Measurements from ENCODE around the gene B4GALT6. TPM values are rescaled to one million over a fixed set of nuclear protein-coding genes. Genes with fewer than 3 reads are reported as not detected.

B4GALT6 gene
- total RNA-seq, 1 experiment from 2014 or later, result 22.4 TPM

DNA sequence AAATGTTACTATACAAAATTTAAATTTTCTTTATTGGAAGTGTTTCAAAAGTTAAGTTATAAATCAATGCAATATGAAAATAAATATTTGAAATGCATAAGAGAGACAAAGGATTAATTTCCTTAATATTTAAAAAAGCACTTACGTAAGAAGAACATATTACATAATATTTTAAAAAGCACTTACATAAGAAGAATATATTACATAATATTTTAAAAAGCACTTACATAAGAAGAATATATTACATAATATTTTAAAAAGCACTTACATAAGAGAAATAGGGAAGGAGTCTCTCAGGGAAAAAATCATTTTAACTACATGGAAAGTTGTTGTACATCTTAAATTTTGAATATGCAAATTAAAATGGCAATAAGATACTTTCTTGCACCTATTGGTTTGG lies 17.4 kb upstream of the B4GALT6 start:
- Mint-ChIP-seq H3K36me3 (ENCODE audit: insufficient read depth, unreplicated experiment) (no peaks in the 10 kb centered on the region), H3K4me1 (ENCODE audit: low read depth, unreplicated experiment) (no peaks in the 10 kb centered on the region), H3K27me3 (ENCODE audit: insufficient read depth, unreplicated experiment) (no peaks in the 10 kb centered on the region), H3K27ac (ENCODE audit: unreplicated experiment) (no peak overlapping the region), H3K4me3 (ENCODE audit: unreplicated experiment) (no peak overlapping the region), H3K9me3 (ENCODE audit: unreplicated experiment) (peaks cover 9% of the 10 kb centered on the region)
- ChIA-PET CTCF (no interaction called here), POLR2A (no interaction called here)
- no peaks in the 10 kb centered on the region for H3K27me3 ChIP-seq (replicated peaks; ENCODE audit: control insufficient read depth, insufficient read depth, low read length)
- H3K36me3 ChIP-seq (ENCODE audit: control insufficient read depth, insufficient read depth, low read length), result no peaks in the 10 kb centered on the region
- TF ChIP-seq, protein P1, sequence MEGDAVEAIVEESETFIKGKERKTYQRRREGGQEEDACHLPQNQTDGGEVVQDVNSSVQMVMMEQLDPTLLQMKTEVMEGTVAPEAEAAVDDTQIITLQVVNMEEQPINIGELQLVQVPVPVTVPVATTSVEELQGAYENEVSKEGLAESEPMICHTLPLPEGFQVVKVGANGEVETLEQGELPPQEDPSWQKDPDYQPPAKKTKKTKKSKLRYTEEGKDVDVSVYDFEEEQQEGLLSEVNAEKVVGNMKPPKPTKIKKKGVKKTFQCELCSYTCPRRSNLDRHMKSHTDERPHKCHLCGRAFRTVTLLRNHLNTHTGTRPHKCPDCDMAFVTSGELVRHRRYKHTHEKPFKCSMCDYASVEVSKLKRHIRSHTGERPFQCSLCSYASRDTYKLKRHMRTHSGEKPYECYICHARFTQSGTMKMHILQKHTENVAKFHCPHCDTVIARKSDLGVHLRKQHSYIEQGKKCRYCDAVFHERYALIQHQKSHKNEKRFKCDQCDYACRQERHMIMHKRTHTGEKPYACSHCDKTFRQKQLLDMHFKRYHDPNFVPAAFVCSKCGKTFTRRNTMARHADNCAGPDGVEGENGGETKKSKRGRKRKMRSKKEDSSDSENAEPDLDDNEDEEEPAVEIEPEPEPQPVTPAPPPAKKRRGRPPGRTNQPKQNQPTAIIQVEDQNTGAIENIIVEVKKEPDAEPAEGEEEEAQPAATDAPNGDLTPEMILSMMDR (IDR thresholded peaks at IDR 0.05; ENCODE audit: insufficient read depth in 1 of 2, low read depth in 1 of 2, low read length in 1 of 2, severe bottlenecking in 1 of 2, unreplicated experiment in 1 of 2), result no peak
- no TSS peak for BruUV-seq (replicated peaks)
- H3K4me3 ChIP-seq (ENCODE audit: low read depth, low read length), result no peak overlapping the region
- H3K9me3 ChIP-seq, result no peaks in the 10 kb centered on the region; the same call in 1 of the 2 replicates
- DNase-seq, result no peak
- intact Hi-C loops (cut with micrococcal nuclease; ENCODE audit: unreplicated experiment), result no loop called here
- no peaks in the 10 kb centered on the region; the same call in 1 of the 2 replicates for H3K4me1 ChIP-seq

DNA sequence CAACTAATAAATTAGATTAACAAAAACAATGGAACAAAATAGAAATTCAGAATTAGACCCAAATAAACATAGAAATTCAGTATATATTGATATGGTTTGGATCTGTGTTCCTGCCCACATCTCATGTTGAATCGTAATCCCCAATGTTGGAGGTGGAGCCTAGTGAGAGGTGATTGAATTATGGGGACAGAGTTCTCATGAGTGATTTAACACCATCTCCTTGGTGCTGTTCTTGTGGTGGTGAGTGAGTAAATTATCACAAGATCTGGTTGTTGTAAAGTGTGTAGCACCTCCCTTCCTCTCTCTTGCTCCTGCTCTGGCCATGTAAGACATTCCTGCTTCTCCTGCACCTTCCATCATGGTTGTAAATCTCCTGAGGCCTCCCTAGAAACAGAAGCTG lies 16.6 kb upstream of the B4GALT6 start:
- H3K27me3 ChIP-seq (replicated peaks; ENCODE audit: control insufficient read depth, insufficient read depth, low read length), result no peaks in the 10 kb centered on the region
- DNase-seq, result no peak
- no peaks in the 10 kb centered on the region for H3K36me3 ChIP-seq (ENCODE audit: control insufficient read depth, insufficient read depth, low read length)
- peaks cover under 1% of the 10 kb centered on the region for H3K4me1 Mint-ChIP-seq (ENCODE audit: low read depth, unreplicated experiment)
- H3K27ac Mint-ChIP-seq (ENCODE audit: unreplicated experiment), result no peak overlapping the region
- no peaks in the 10 kb centered on the region; the same call in 1 of the 2 replicates for H3K9me3 ChIP-seq
- H3K4me3 Mint-ChIP-seq (ENCODE audit: unreplicated experiment), result no peak overlapping the region
- no peaks in the 10 kb centered on the region for H3K36me3 Mint-ChIP-seq (ENCODE audit: insufficient read depth, unreplicated experiment)
- POLR2A ChIA-PET, result no interaction called here
- H3K9me3 Mint-ChIP-seq (ENCODE audit: unreplicated experiment), result peaks cover 9% of the 10 kb centered on the region
- CTCF ChIA-PET, result no interaction called here
- H3K4me3 ChIP-seq (ENCODE audit: low read depth, low read length), result no peak overlapping the region
- intact Hi-C loops (cut with micrococcal nuclease; ENCODE audit: unreplicated experiment), result no loop called here
- H3K4me1 ChIP-seq, result no peaks in the 10 kb centered on the region; the same call in 1 of the 2 replicates
- no peaks in the 10 kb centered on the region for H3K27me3 Mint-ChIP-seq (ENCODE audit: insufficient read depth, unreplicated experiment)
- TF ChIP-seq, protein P1 (IDR thresholded peaks at IDR 0.05; ENCODE audit: insufficient read depth in 1 of 2, low read depth in 1 of 2, low read length in 1 of 2, severe bottlenecking in 1 of 2, unreplicated experiment in 1 of 2), result no peak
- no TSS peak for BruUV-seq (replicated peaks)

DNA sequence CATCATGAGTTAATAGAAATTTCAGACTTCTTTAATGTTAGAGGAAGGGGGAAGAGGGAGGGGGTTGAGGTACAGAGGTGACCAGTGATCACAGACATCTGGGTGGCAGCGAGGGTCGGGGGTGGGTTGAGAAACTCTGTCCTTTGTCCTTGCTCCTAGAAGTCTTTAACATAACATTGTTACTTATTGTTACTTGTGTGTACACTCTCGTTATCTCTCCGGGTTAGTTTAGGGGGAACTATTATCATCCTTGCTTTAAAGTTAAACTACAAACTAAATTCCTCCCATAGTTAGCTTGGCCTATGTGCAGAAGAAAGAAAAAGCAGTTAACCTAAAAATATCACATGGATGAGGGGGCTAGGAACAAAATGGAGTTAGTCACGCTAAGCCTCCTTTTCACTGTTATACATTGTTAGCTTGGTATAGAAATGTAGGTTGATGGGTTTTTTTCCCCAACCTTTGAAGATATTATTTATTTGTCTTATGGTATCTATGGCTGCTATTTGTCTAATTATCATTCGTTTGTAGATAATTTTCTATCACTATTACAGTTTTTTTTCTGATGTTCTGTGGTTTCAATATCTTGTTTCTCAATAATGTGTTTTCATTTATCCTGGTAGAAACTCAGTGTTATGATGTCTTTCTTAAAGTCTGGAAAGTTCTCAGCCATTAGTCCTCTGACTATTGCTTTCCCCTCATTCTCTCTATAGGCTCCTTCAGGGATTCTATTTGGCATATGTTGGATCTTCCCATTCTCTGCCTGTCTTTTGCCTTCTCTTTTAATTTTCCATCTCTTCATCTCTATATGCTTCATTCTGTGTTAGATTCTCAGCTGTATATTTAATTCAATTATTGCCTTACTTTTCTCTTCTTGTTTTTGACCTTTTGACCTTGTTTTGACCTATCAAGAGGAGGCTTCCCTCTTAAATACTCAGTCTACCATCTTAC lies 13.2 kb upstream of the B4GALT6 start:
- intact Hi-C loops (cut with micrococcal nuclease; ENCODE audit: unreplicated experiment), result loop anchor here (1.0 kb wide), 1 partner anchor 32 kb away; no protein-coding TSS in a partner anchor
- Histone ChIP-seq H3K27me3 (replicated peaks; ENCODE audit: control insufficient read depth, insufficient read depth, low read length) (no peaks in the 10 kb centered on the region), H3K4me1 (no peaks in the 10 kb centered on the region; the same call in 1 of the 2 replicates), H3K4me3 (ENCODE audit: low read depth, low read length) (no peak overlapping the region), H3K36me3 (ENCODE audit: control insufficient read depth, insufficient read depth, low read length) (no peaks in the 10 kb centered on the region), H3K9me3 (no peaks in the 10 kb centered on the region; the same call in 1 of the 2 replicates)
- no peaks in the 10 kb centered on the region for H3K27me3 Mint-ChIP-seq (ENCODE audit: insufficient read depth, unreplicated experiment)
- no peaks in the 10 kb centered on the region for H3K36me3 Mint-ChIP-seq (ENCODE audit: insufficient read depth, unreplicated experiment)
- H3K9me3 Mint-ChIP-seq (ENCODE audit: unreplicated experiment), result peaks cover 9% of the 10 kb centered on the region
- BruUV-seq (replicated peaks), result no TSS peak
- DNase-seq, result no peak
- H3K27ac Mint-ChIP-seq (ENCODE audit: unreplicated experiment), result peak overlapping the region; percentile 53
- H3K4me3 Mint-ChIP-seq (ENCODE audit: unreplicated experiment), result no peak overlapping the region
- ChIA-PET POLR2A (no interaction called here), CTCF (no interaction called here)
- TF ChIP-seq, protein P1 (IDR thresholded peaks at IDR 0.05; ENCODE audit: insufficient read depth in 1 of 2, low read depth in 1 of 2, low read length in 1 of 2, severe bottlenecking in 1 of 2, unreplicated experiment in 1 of 2), result no peak
- H3K4me1 Mint-ChIP-seq (ENCODE audit: low read depth, unreplicated experiment), result peaks cover 8% of the 10 kb centered on the region

All from Caco-2 (cell line).